SK-N-SH (cell line): Measurements from ENCODE around the gene TMEM161B. TPM values are rescaled to one million over a fixed set of nuclear protein-coding genes. Genes with fewer than 3 reads are reported as not detected.

Experiments
- CTCF ChIA-PET: fragments of 300-600, 350-600 bp; formaldehyde crosslinking; extraction: SDS; loops from one replicate; lab custom pipeline; 2021; lab: Yijun Ruan, JAX
- POLR2A ChIA-PET: fragments of 350-600 bp; sonication (Branson Sonifier 250); formaldehyde crosslinking; extraction: SDS; loops from one replicate; lab custom pipeline; 2020; ENCODE audit warnings: antibody characterized with exemption, inconsistent platforms; lab: Yijun Ruan, JAX
- DNase-seq: peaks from one replicate; pipeline ENCODE4 v3.0.0; 2012
- H2AFZ ChIP-seq: fragments of 200-600 bp; sonication (generic); 2 replicates; pipeline ENCODE4 v1.8.1; 2016; ENCODE audit warnings: antibody characterized with exemption, mild to moderate bottlenecking, low read depth
- H3F3A ChIP-seq: fragments of 200-600 bp; sonication (generic); replicated peaks from 2 replicates; pipeline ENCODE3; 2016; ENCODE audit warnings: antibody characterized with exemption, mild to moderate bottlenecking; ENCODE audit not compliant: insufficient read depth
- H3K27ac ChIP-seq, 2 experiments: fragments of 200-500 bp in 1 of 2; fragments of 200-600 bp in 1 of 2; sonication (Bioruptor generic) in 1 of 2; sonication (generic), shearing (Covaris generic) in 1 of 2; 2 replicates each; pipeline versions ENCODE4 v1.5.1 to v1.6.1; 2014 to 2016; ENCODE audit warnings: low read depth in 2 of 2, inconsistent platforms in 1 of 2, low read length in 1 of 2, mild to moderate bottlenecking in 1 of 2, mixed read lengths in 1 of 2
- H3K27me3 ChIP-seq: fragments of 200-600 bp; sonication (generic), shearing (Covaris generic); 2 replicates; pipeline ENCODE4 v1.6.1; 2016; ENCODE audit warnings: mixed run types; ENCODE audit not compliant: insufficient read depth
- H3K36me3 ChIP-seq, 2 experiments: fragments of 200-500 bp in 1 of 2; fragments of 200-600 bp in 1 of 2; sonication (Bioruptor generic) in 1 of 2; sonication (generic) in 1 of 2; replicated peaks in 1 of 2; 2 replicates each; pipeline versions ENCODE3 to v1.5.1; 2014 to 2016; ENCODE audit warnings: low read length in 1 of 2, mild to moderate bottlenecking in 1 of 2; ENCODE audit not compliant: insufficient read depth in 2 of 2, control insufficient read depth in 1 of 2
- H3K4me1 ChIP-seq, 2 experiments: fragments of 200-500 bp in 1 of 2; fragments of 200-600 bp in 1 of 2; sonication (Bioruptor generic) in 1 of 2; sonication (generic), shearing (Covaris generic) in 1 of 2; 2 replicates each; pipeline versions ENCODE4 v1.5.1 to v1.6.1; 2014 to 2016; ENCODE audit warnings: low read depth in 1 of 2, low read length in 1 of 2, mixed run types in 1 of 2; ENCODE audit not compliant: insufficient read depth in 2 of 2, control insufficient read depth in 1 of 2
- H3K4me2 ChIP-seq: fragments of 200-600 bp; sonication (generic), shearing (Covaris generic); 2 replicates; pipeline ENCODE4 v1.6.1; 2017; ENCODE audit warnings: mixed run types
- H3K4me3 ChIP-seq, 2 experiments: fragments of 200-500 bp in 1 of 2; fragments of 200-600 bp in 1 of 2; sonication (Bioruptor generic) in 1 of 2; sonication (generic), shearing (Covaris generic) in 1 of 2; 2 replicates each; pipeline versions ENCODE4 v1.5.1 to v1.8.1; 2014 to 2016; ENCODE audit warnings: low read depth in 2 of 2, inconsistent platforms in 1 of 2, low read length in 1 of 2, mild to moderate bottlenecking in 1 of 2, mixed read lengths in 1 of 2, moderate library complexity in 1 of 2
- H3K79me2 ChIP-seq: fragments of 200-600 bp; sonication (generic); 2 replicates; pipeline ENCODE4 v1.8.1; 2017; ENCODE audit warnings: mild to moderate bottlenecking; ENCODE audit not compliant: insufficient read depth
- H3K9ac ChIP-seq: fragments of 200-600 bp; sonication (generic); 2 replicates; pipeline ENCODE4 v1.6.1; 2017; ENCODE audit warnings: mixed run types
- H3K9me2 ChIP-seq: fragments of 200-600 bp; sonication (generic); 2 replicates; pipeline ENCODE4 v1.6.1; 2017; ENCODE audit warnings: mixed run types
- H3K9me3 ChIP-seq: fragments of 200-600 bp; sonication (generic); 2 replicates; pipeline ENCODE4 v1.6.1; 2017; ENCODE audit warnings: mixed run types, mild to moderate bottlenecking, moderate library complexity
- H4K20me1 ChIP-seq: fragments of 200-600 bp; sonication (generic); 2 replicates; pipeline ENCODE4 v1.6.1; 2017; ENCODE audit warnings: mild to moderate bottlenecking, mixed run types; ENCODE audit not compliant: insufficient read depth
- CHD2 ChIP-seq: fragments of 150-350 bp; IDR thresholded peaks from 2 replicates; pipeline ENCODE4 v1.6.1; 2018; ENCODE audit warnings: low read length; ENCODE audit not compliant: partially characterized antibody
- EP300 ChIP-seq, 2 experiments: IDR thresholded peaks; 2 replicates each; pipeline versions ENCODE4 v1.4.0 to v1.6.1; 2012; ENCODE audit warnings: borderline replicate concordance in 1 of 2, low read depth in 1 of 2, low read length in 1 of 2
- EZH2phosphoT487 ChIP-seq: fragments of 200-600 bp; sonication (generic); IDR thresholded peaks from 2 replicates; pipeline ENCODE4 v1.6.1; 2017; ENCODE audit warnings: low read depth, mixed run types, mild to moderate bottlenecking, antibody characterized with exemption, moderate library complexity, borderline replicate concordance
- FOXJ3 ChIP-seq: sonication (generic); formaldehyde crosslinking; IDR thresholded peaks from 2 replicates; pipeline ENCODE4 v1.5.1; 2020; ENCODE audit warnings: mild to moderate bottlenecking, missing genetic modification reagents
- IRF3 ChIP-seq: fragments of 150-350 bp; IDR thresholded peaks from 2 replicates; pipeline ENCODE4 v1.6.1; 2016; ENCODE audit warnings: mild to moderate bottlenecking, low read depth, low read length
- MEF2A ChIP-seq: IDR thresholded peaks from 2 replicates; pipeline ENCODE4 v1.4.0; 2012; ENCODE audit warnings: low read depth, borderline replicate concordance
- MXI1 ChIP-seq: IDR thresholded peaks from 2 replicates; pipeline ENCODE4 v1.6.1; 2012; ENCODE audit warnings: mild to moderate bottlenecking, low read depth, low read length, improper control_type of control experiment
- PBX3 ChIP-seq: IDR thresholded peaks from 2 replicates; pipeline ENCODE4; 2012
- RAD21 ChIP-seq: IDR thresholded peaks from 2 replicates; pipeline ENCODE4 v1.6.1; 2012; ENCODE audit warnings: mild to moderate bottlenecking, low read length
- RCOR1 ChIP-seq: fragments of 150-350 bp; IDR thresholded peaks from 2 replicates; pipeline ENCODE4 v1.6.1; 2017; ENCODE audit warnings: antibody characterized with exemption, low read length
- RFX5 ChIP-seq: IDR thresholded peaks from 2 replicates; pipeline ENCODE4 v1.6.1; 2012; ENCODE audit warnings: mild to moderate bottlenecking, improper control_type of control experiment, low read length
- SIN3A ChIP-seq: IDR thresholded peaks from 2 replicates; pipeline ENCODE4 v1.6.1; 2012; ENCODE audit warnings: low read depth, mild to moderate bottlenecking, low read length, moderate library complexity, borderline replicate concordance
- TAF1 ChIP-seq: IDR thresholded peaks from 2 replicates; pipeline ENCODE4 v1.6.1; 2012; ENCODE audit warnings: low read depth, mild to moderate bottlenecking, low read length, moderate library complexity, borderline replicate concordance
- TCF12 ChIP-seq: IDR thresholded peaks from 2 replicates; pipeline ENCODE4 v1.4.0; 2012
- USF1 ChIP-seq: IDR thresholded peaks from 2 replicates; pipeline ENCODE4 v1.4.0; 2012; ENCODE audit warnings: low read depth, borderline replicate concordance
- YY1 ChIP-seq: IDR thresholded peaks from 2 replicates; pipeline ENCODE4 v1.4.0; 2012; ENCODE audit warnings: low read depth, mild to moderate bottlenecking
- ZBTB33 ChIP-seq: IDR thresholded peaks from 2 replicates; pipeline ENCODE4 v1.4.0; 2012; ENCODE audit warnings: low read depth, borderline replicate concordance
- WGBS: methylation state at CpG from one replicate; pipeline ENCODE4 v1.1.6; 2017; ENCODE audit warnings: low lambda C conversion rate; 5-methylcytosine and 5-hydroxymethylcytosine counted together
- polyA plus RNA-seq, 3 experiments: library from polyadenylated mRNA; depleted of rRNA; stranded (reverse); fragments of >200 nt; gene quantifications; 2 replicates each; pipeline ENCODE4 v1.2.3, GENCODE V29; 2012

Gene TMEM161B
- polyA plus RNA-seq, 1 of the 3 experiments (the other 2 are of a cell fraction) = 8.0 TPM

- Histone ChIP-seq H3K9ac (no peak overlapping the region), H3K4me2 (no peak overlapping the region), H3K27me3 (no peaks in the 10 kb centered on the region), H3F3A (no peaks in the 10 kb centered on the region), H3K36me3 (peaks cover 12 to 20% of the 10 kb centered on the region in 2 experiments), H3K4me3 (no peak overlapping the region)
- TF ChIP-seq YY1 (no peak), SIN3A (no peak), PBX3 (no peak), RFX5 (no peak), TCF12 (no peak), MXI1 (no peak)
- TF ChIP-seq, all 33 proteins: peak for 0
- Histone ChIP-seq H3K4me1 (peaks cover 0 to 5% of the 10 kb centered on the region in 2 experiments; a peak in 2 of 4 replicates), H3K9me2 (no peaks in the 10 kb centered on the region), H4K20me1 (no peaks in the 10 kb centered on the region), H3K27ac (no peak overlapping the region; a peak in 1 of 4 replicates), H2AFZ (no peak overlapping the region), H3K79me2 (peaks cover 31% of the 10 kb centered on the region), H3K9me3 (no peaks in the 10 kb centered on the region)
- WGBS = 97% methylated on average over 1 of the region's 1 CpG
- ChIA-PET CTCF (no interaction called here), POLR2A (no interaction called here)
- no peak for DNase-seq
Observed at GRCh38 chr5:88236866-88237642, 31.6 kb downstream of the TMEM161B start.

GRCh38 chr5:88235828-88236227 is 32.8 kb downstream of the TMEM161B start:
- Histone ChIP-seq H4K20me1 (no peaks in the 10 kb centered on the region), H3K4me3 (no peak overlapping the region), H3K4me1 (peaks cover 0 to 5% of the 10 kb centered on the region in 2 experiments; a peak in 2 of 4 replicates), H3K27me3 (no peaks in the 10 kb centered on the region), H3K9me3 (no peaks in the 10 kb centered on the region), H3K9ac (no peak overlapping the region), H3K9me2 (no peaks in the 10 kb centered on the region), H3K79me2 (peaks cover 21% of the 10 kb centered on the region; the same call in 1 of the 2 replicates), H2AFZ (no peak overlapping the region), H3K4me2 (no peak overlapping the region), H3K27ac (no peak overlapping the region), H3F3A (no peaks in the 10 kb centered on the region), H3K36me3 (peaks cover 15 to 25% of the 10 kb centered on the region in 2 experiments)
- ChIA-PET CTCF (interaction anchor here (1.4 kb wide), 1 partner anchor 455 kb away, joined by 4 read pairs; no protein-coding TSS in a partner anchor), POLR2A (no interaction called here)
- WGBS = 95% methylated on average over 4 of the region's 4 CpGs
- DNase-seq = no peak
- TF ChIP-seq MXI1 (no peak), YY1 (no peak), TCF12 (no peak), EP300 (IDR thresholded peaks at IDR 0.05; ENCODE audit: borderline replicate concordance in 1 of 2, low read depth in 1 of 2, low read length in 1 of 2) (no peak), FOXJ3 (CRISPR knock-in tag) (no peak), RAD21 (no peak), MEF2A (no peak), IRF3 (no peak), ZBTB33 (no peak), USF1 (no peak), EZH2phosphoT487 (no peak), CHD2 (no peak), RCOR1 (no peak), TAF1 (no peak)
